Neural cell (in vitro differentiated cells): ENCODE results near the gene HIVEP1. TPM values are rescaled to one million over a fixed set of nuclear protein-coding genes. Genes with fewer than 3 reads are reported as not detected.

Experiments
- H2AFZ ChIP-seq: fragments of 200-600, 300-800 bp; sonication (generic), shearing (Covaris generic); 2 replicates; pipeline ENCODE4 v1.6.0; 2014; ENCODE audit warnings: low read depth, mild to moderate bottlenecking, antibody characterized with exemption, low read length, moderate library complexity
- H3F3A ChIP-seq: fragments of 200-600 bp; shearing (Covaris generic); 2 replicates; pipeline ENCODE4 v1.6.1; 2016; ENCODE audit warnings: mild to moderate bottlenecking, moderate library complexity, mixed read lengths, antibody characterized with exemption, low read length; ENCODE audit not compliant: insufficient read depth, poor library complexity, severe bottlenecking
- H3K27ac ChIP-seq: fragments of 200-600, 300-800 bp; sonication (generic), shearing (Covaris generic); 2 replicates; pipeline ENCODE4 v1.5.1; 2014; ENCODE audit warnings: mild to moderate bottlenecking, low read length, moderate library complexity
- H3K27me3 ChIP-seq: fragments of 300-800, 200-600 bp; sonication (generic), shearing (Covaris generic); 2 replicates; pipeline ENCODE4 v1.6.0; 2014; ENCODE audit warnings: mild to moderate bottlenecking, low read depth, low read length, moderate library complexity; ENCODE audit not compliant: insufficient read depth
- H3K36me3 ChIP-seq: fragments of 300-800, 200-600 bp; sonication (generic), shearing (Covaris generic); 2 replicates; pipeline ENCODE4 v1.5.1; 2014; ENCODE audit warnings: mild to moderate bottlenecking, antibody characterized with exemption, low read length, moderate library complexity; ENCODE audit not compliant: insufficient read depth
- H3K4me2 ChIP-seq: fragments of 300-800, 200-600 bp; sonication (generic), shearing (Covaris generic); 2 replicates; pipeline ENCODE4 v1.6.0; 2014; ENCODE audit warnings: mild to moderate bottlenecking, low read length
- H3K4me3 ChIP-seq: fragments of 300-800, 200-600 bp; sonication (generic), shearing (Covaris generic); 2 replicates; pipeline ENCODE4 v1.5.1; 2014; ENCODE audit warnings: mild to moderate bottlenecking, low read length, moderate library complexity
- H3K79me2 ChIP-seq: fragments of 200-600 bp; shearing (Covaris generic); replicated peaks from 2 replicates; pipeline ENCODE4 v1.6.0; 2014; ENCODE audit warnings: mild to moderate bottlenecking, low read length, moderate library complexity; ENCODE audit not compliant: insufficient read depth
- H3K9ac ChIP-seq: fragments of 300-800, 200-600 bp; sonication (generic), shearing (Covaris generic); 2 replicates; pipeline ENCODE4 v1.6.1; 2016; ENCODE audit warnings: mild to moderate bottlenecking, low read length, mixed read lengths
- H3K9me2 ChIP-seq: fragments of 200-600 bp; shearing (Covaris generic); 2 replicates; pipeline ENCODE4 v1.6.1; 2016; ENCODE audit warnings: mild to moderate bottlenecking, low read length, mixed read lengths; ENCODE audit not compliant: insufficient read depth
- H3K9me3 ChIP-seq: fragments of 200-600, 300-800 bp; sonication (generic), shearing (Covaris generic); 2 replicates; pipeline ENCODE4 v1.6.1; 2016; ENCODE audit warnings: mild to moderate bottlenecking, mixed run types, low read length, moderate library complexity, mixed read lengths
- H4K20me1 ChIP-seq: fragments of 200-600 bp; shearing (Covaris generic); 2 replicates; pipeline ENCODE4 v1.6.1; 2016; ENCODE audit warnings: mild to moderate bottlenecking, mixed run types; ENCODE audit not compliant: insufficient read depth
- EP300 ChIP-seq: fragments of 450-650 bp; conservative IDR thresholded peaks from 2 replicates; pipeline ENCODE4 v1.6.1; 2014; ENCODE audit warnings: antibody characterized with exemption, mild to moderate bottlenecking, moderate library complexity; ENCODE audit not compliant: poor library complexity, severe bottlenecking
- EZH2 ChIP-seq: fragments of 200-600, 300-800 bp; shearing (Covaris generic), sonication (generic); IDR thresholded peaks from 2 replicates; pipeline ENCODE4 v1.6.1; 2014; ENCODE audit warnings: antibody characterized with exemption, low read length, borderline replicate concordance, mild to moderate bottlenecking; ENCODE audit not compliant: insufficient read depth, poor library complexity, severe bottlenecking
- MXI1 ChIP-seq: fragments of 450-650 bp; conservative IDR thresholded peaks from 2 replicates; pipeline ENCODE4 v1.6.1; 2014; ENCODE audit warnings: antibody characterized with exemption, mild to moderate bottlenecking; ENCODE audit not compliant: poor library complexity, severe bottlenecking
- POLR2AphosphoS5 ChIP-seq: IDR thresholded peaks from 2 replicates; pipeline ENCODE4 v1.6.1; 2012
- RAD21 ChIP-seq: fragments of 450-650 bp; conservative IDR thresholded peaks from 2 replicates; pipeline ENCODE4 v1.6.1; 2014; ENCODE audit warnings: antibody characterized with exemption, mild to moderate bottlenecking, moderate library complexity
- SMC3 ChIP-seq: fragments of 450-650 bp; conservative IDR thresholded peaks from 2 replicates; pipeline ENCODE4 v1.6.1; 2014; ENCODE audit warnings: antibody characterized with exemption, mild to moderate bottlenecking, moderate library complexity; ENCODE audit not compliant: poor library complexity
- TAF1 ChIP-seq: IDR thresholded peaks from 2 replicates; pipeline ENCODE4 v1.6.1; 2012; ENCODE audit warnings: low read depth
- polyA plus RNA-seq: library from polyadenylated mRNA; depleted of rRNA; stranded (reverse); fragments of >200 nt; gene quantifications from 2 replicates; pipeline ENCODE4 v1.2.3, GENCODE V29; 2014
- TF ChIP-seq, protein P1 (sequence below): IDR thresholded peaks from 2 replicates; pipeline ENCODE4 v1.6.1; 2012; ENCODE audit warnings: borderline replicate concordance
- TF ChIP-seq, protein P2 (sequence below): fragments of 450-650 bp; IDR thresholded peaks from 2 replicates; pipeline ENCODE4 v1.5.1; 2014; ENCODE audit warnings: antibody characterized with exemption, mild to moderate bottlenecking, moderate library complexity; ENCODE audit not compliant: poor library complexity, severe bottlenecking

The HIVEP1 gene
- polyA plus RNA-seq, 1 donor from 2014 or later, result 3.6 TPM

DNA sequence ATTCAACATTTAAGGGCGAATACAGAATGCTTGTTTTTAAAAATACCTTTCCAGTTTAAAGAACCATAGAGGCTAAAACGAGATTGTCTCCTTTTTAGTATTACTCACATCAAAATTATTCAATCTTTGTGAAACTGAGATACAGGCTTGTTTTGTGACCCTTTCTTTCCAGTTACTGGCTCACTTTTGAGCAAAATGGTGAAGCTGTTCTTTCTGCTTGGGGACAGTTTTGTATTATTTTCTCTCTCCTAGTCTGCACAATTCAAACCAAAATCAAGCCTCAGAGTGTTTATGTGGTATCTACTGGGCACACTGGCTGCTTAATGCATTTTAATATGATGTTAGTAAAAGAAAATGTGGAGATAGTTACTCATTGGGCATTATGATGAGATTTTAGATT, 36.5 kb downstream of the HIVEP1 start:
- H2AFZ ChIP-seq, result no peak overlapping the region
- H3K27ac ChIP-seq, result no peak overlapping the region
- H3K4me3 ChIP-seq, result no peak overlapping the region
- no peaks in the 10 kb centered on the region for H3K36me3 ChIP-seq
- H3K4me2 ChIP-seq, result no peak overlapping the region
- no peaks in the 10 kb centered on the region for H3K9me3 ChIP-seq
- H3K9ac ChIP-seq, result no peak overlapping the region
- no peaks in the 10 kb centered on the region for H3K9me2 ChIP-seq
- TF ChIP-seq POLR2AphosphoS5, result no peak
- no peak for TF ChIP-seq SMC3
- TF ChIP-seq, protein P1, sequence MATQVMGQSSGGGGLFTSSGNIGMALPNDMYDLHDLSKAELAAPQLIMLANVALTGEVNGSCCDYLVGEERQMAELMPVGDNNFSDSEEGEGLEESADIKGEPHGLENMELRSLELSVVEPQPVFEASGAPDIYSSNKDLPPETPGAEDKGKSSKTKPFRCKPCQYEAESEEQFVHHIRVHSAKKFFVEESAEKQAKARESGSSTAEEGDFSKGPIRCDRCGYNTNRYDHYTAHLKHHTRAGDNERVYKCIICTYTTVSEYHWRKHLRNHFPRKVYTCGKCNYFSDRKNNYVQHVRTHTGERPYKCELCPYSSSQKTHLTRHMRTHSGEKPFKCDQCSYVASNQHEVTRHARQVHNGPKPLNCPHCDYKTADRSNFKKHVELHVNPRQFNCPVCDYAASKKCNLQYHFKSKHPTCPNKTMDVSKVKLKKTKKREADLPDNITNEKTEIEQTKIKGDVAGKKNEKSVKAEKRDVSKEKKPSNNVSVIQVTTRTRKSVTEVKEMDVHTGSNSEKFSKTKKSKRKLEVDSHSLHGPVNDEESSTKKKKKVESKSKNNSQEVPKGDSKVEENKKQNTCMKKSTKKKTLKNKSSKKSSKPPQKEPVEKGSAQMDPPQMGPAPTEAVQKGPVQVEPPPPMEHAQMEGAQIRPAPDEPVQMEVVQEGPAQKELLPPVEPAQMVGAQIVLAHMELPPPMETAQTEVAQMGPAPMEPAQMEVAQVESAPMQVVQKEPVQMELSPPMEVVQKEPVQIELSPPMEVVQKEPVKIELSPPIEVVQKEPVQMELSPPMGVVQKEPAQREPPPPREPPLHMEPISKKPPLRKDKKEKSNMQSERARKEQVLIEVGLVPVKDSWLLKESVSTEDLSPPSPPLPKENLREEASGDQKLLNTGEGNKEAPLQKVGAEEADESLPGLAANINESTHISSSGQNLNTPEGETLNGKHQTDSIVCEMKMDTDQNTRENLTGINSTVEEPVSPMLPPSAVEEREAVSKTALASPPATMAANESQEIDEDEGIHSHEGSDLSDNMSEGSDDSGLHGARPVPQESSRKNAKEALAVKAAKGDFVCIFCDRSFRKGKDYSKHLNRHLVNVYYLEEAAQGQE, result no peak
- no peak for TF ChIP-seq MXI1
- TF ChIP-seq EZH2, result no peak
- no peak for TF ChIP-seq TAF1
- H4K20me1 ChIP-seq, result no peaks in the 10 kb centered on the region
- H3K27me3 ChIP-seq, result no peaks in the 10 kb centered on the region
- peaks cover 12% of the 10 kb centered on the region for H3K79me2 ChIP-seq
- no peaks in the 10 kb centered on the region for H3F3A ChIP-seq

DNA sequence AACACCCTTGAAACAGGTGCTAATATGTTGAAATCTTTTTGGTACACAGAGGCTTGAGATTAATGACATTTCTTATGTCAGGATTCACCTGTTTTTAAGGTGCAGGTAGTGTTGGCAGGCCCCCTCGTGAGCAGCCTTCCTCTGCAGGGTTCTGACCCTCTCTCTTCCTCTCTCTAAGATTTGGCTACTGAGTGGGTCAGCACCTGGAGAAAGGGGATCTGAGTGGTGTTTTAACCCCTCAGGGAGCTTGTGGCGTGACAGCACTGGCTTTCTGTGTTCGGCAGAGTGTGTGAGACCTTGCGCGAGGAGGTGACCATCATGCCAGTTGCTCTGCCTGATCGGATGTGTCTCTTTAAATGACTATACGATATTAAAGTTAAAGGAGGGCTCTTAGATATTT, 37.1 kb downstream of the HIVEP1 start:
- Histone ChIP-seq H2AFZ (no peak overlapping the region), H3K9me2 (no peaks in the 10 kb centered on the region), H3F3A (no peaks in the 10 kb centered on the region), H3K27ac (no peak overlapping the region), H3K79me2 (peaks cover 13% of the 10 kb centered on the region), H3K27me3 (no peaks in the 10 kb centered on the region), H3K9ac (no peak overlapping the region), H3K9me3 (no peaks in the 10 kb centered on the region), H3K36me3 (no peaks in the 10 kb centered on the region), H4K20me1 (no peaks in the 10 kb centered on the region), H3K4me3 (no peak overlapping the region), H3K4me2 (no peak overlapping the region)
- TF ChIP-seq MXI1 (no peak), EP300 (no peak), TAF1 (no peak), POLR2AphosphoS5 (no peak), EZH2 (no peak), RAD21 (no peak), SMC3 (no peak)
- TF ChIP-seq, protein P2, sequence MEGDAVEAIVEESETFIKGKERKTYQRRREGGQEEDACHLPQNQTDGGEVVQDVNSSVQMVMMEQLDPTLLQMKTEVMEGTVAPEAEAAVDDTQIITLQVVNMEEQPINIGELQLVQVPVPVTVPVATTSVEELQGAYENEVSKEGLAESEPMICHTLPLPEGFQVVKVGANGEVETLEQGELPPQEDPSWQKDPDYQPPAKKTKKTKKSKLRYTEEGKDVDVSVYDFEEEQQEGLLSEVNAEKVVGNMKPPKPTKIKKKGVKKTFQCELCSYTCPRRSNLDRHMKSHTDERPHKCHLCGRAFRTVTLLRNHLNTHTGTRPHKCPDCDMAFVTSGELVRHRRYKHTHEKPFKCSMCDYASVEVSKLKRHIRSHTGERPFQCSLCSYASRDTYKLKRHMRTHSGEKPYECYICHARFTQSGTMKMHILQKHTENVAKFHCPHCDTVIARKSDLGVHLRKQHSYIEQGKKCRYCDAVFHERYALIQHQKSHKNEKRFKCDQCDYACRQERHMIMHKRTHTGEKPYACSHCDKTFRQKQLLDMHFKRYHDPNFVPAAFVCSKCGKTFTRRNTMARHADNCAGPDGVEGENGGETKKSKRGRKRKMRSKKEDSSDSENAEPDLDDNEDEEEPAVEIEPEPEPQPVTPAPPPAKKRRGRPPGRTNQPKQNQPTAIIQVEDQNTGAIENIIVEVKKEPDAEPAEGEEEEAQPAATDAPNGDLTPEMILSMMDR, result no peak
- TF ChIP-seq, protein P1, result no peak
